GM12878 (cell line): ENCODE results near the gene TRIOBP. TPM values are rescaled to one million over a fixed set of nuclear protein-coding genes. Genes with fewer than 3 reads are reported as not detected.

ENCODE experiments used
- CBX3 ChIP-seq: fragments of 200-600 bp; sonication (generic); IDR thresholded peaks from 2 replicates; pipeline ENCODE4 v1.6.1; 2016; ENCODE audit warnings: low read depth, borderline replicate concordance
- CTCF ChIP-seq, 3 experiments: IDR thresholded peaks in 2 of 3; conservative IDR thresholded peaks in 1 of 3; 2 replicates each; pipeline ENCODE4 v1.5.1; 2011; ENCODE audit warnings: low read depth in 3 of 3, low read length in 3 of 3, mild to moderate bottlenecking in 3 of 3, control low read depth in 2 of 3, moderate library complexity in 2 of 3, inconsistent platforms in 1 of 3, mixed read lengths in 1 of 3; ENCODE audit not compliant: control insufficient read depth in 2 of 3, insufficient read depth in 1 of 3; ENCODE audit errors: extremely low read depth in 1 of 3
- E2F4 ChIP-seq: IDR thresholded peaks from 2 replicates; pipeline ENCODE4 v1.6.1; 2012; ENCODE audit warnings: low read depth, low read length, improper control_type of control experiment
- E4F1 ChIP-seq: fragments of 450-650 bp; IDR thresholded peaks from 2 replicates; pipeline ENCODE4 v1.6.1; 2018; ENCODE audit warnings: borderline replicate concordance, mild to moderate bottlenecking; ENCODE audit not compliant: partially characterized antibody
- EGR1 ChIP-seq, 2 experiments: IDR thresholded peaks; 1 replicate in 1 of 2; 2 replicates in 1 of 2; pipeline ENCODE4 v1.6.1; 2011 to 2012; ENCODE audit warnings: low read depth in 2 of 2, low read length in 2 of 2, borderline replicate concordance in 1 of 2, mild to moderate bottlenecking in 1 of 2, moderate library complexity in 1 of 2
- FOS ChIP-seq: IDR thresholded peaks from 3 replicates; pipeline ENCODE4 v1.6.1; 2011; ENCODE audit warnings: borderline replicate concordance; ENCODE audit not compliant: insufficient read length; ENCODE audit errors: extremely low read depth
- NFYA ChIP-seq: IDR thresholded peaks from 2 replicates; pipeline ENCODE4 v1.6.1; 2011; ENCODE audit warnings: low read depth, mild to moderate bottlenecking, low read length, improper control_type of control experiment, borderline replicate concordance
- PML ChIP-seq: IDR thresholded peaks from 2 replicates; pipeline ENCODE4 v1.6.1; 2012; ENCODE audit warnings: low read length, inconsistent platforms
- RBBP5 ChIP-seq: fragments of 200-600 bp; sonication (generic); conservative IDR thresholded peaks from 2 replicates; pipeline ENCODE4 v1.6.1; 2016
- SKIL ChIP-seq: fragments of 450-650 bp; IDR thresholded peaks from 2 replicates; pipeline ENCODE4 v1.6.1; 2017; ENCODE audit warnings: mild to moderate bottlenecking, low read depth, inconsistent platforms; ENCODE audit not compliant: poor library complexity, severe bottlenecking
- SMC3 ChIP-seq: IDR thresholded peaks from 2 replicates; pipeline ENCODE4 v1.6.1; 2011; ENCODE audit warnings: low read length, improper control_type of control experiment, borderline replicate concordance
- SREBF2 ChIP-seq: IDR thresholded peaks from 2 replicates; pipeline ENCODE4 v1.6.1; 2012; ENCODE audit warnings: mild to moderate bottlenecking, low read length
- SRF ChIP-seq, 2 experiments: IDR thresholded peaks; 2 replicates each; pipeline ENCODE4 v1.6.1; 2011; ENCODE audit warnings: low read depth in 2 of 2, low read length in 2 of 2, mild to moderate bottlenecking in 1 of 2, moderate library complexity in 1 of 2
- TCF3 ChIP-seq: IDR thresholded peaks from 2 replicates; pipeline ENCODE4 v1.6.1; 2012; ENCODE audit warnings: low read depth, mild to moderate bottlenecking, low read length, borderline replicate concordance; ENCODE audit not compliant: insufficient read depth
- TCF7 ChIP-seq: IDR thresholded peaks from 2 replicates; pipeline ENCODE4 v1.6.1; 2014; ENCODE audit warnings: antibody characterized with exemption, borderline replicate concordance
- ZNF687 ChIP-seq: fragments of 450-650 bp; IDR thresholded peaks from 2 replicates; pipeline ENCODE4 v1.6.1; 2017; ENCODE audit warnings: mild to moderate bottlenecking, moderate library complexity
- polyA plus RNA-seq, 11 experiments: library from polyadenylated mRNA; depleted of rRNA in 4 of 11; unstranded in 6 of 11; stranded (reverse) in 5 of 11; fragments of >200 nt; fragmentation: Nextera tagmentation in 4 of 11; fragmentation: Illumina TruSeq in 1 of 11; extraction: Ambion mirVana in 4 of 11; extraction: Trizol in 1 of 11; gene quantifications; 1 replicate in 1 of 11; 2 replicates in 10 of 11; pipeline versions ENCODE4 v1.2.1 to v1.2.3, GENCODE V29; 2011 to 2016; ENCODE audit warnings: inconsistent platforms in 2 of 11, missing spikeins in 2 of 11, low read depth in 1 of 11
- total RNA-seq, 4 experiments: library from RNA; depleted of rRNA in 3 of 4; stranded (reverse); fragments of >200 nt in 3 of 4; fragmentation: Illumina TruSeq in 1 of 4; extraction: Trizol in 1 of 4; gene quantifications; 2 replicates each; pipeline versions ENCODE4 v1.2.1 to v1.2.3, GENCODE V29; 2013 to 2021

Gene TRIOBP
- total and polyA plus RNA-seq, 10 of the 15 experiments (the other 5 are each of a cell fraction or from before 2014, with no cell fraction given), result 0.21 to 23.6 (median 11.9) TPM

- no peak for TF ChIP-seq E4F1
- TF ChIP-seq CTCF (IDR thresholded peaks at IDR 0.05 in 2 of 3, conservative IDR thresholded peaks at IDR 0.05 in 1 of 3; ENCODE audit: control insufficient read depth in 2 of 3, extremely low read depth in 1 of 3, insufficient read depth in 1 of 3, low read depth in 3 of 3, low read length in 3 of 3), result no peak
- TF ChIP-seq RBBP5, result no peak
- no peak for TF ChIP-seq FOS
- peak; percentile 56; the same call in 1 of the 2 replicates for TF ChIP-seq ZNF687
- no peak for TF ChIP-seq TCF7
- TF ChIP-seq E2F4, result no peak
- TF ChIP-seq EGR1 (IDR thresholded peaks at IDR 0.05; ENCODE audit: borderline replicate concordance in 1 of 2, low read depth in 2 of 2, low read length in 2 of 2), result peak in 1 of 2 experiments; percentile 84; a peak in 2 of 3 replicates
- no peak for TF ChIP-seq CBX3
- no peak for TF ChIP-seq NFYA
- TF ChIP-seq SMC3, result no peak
- peak; percentile 60; the same call in 1 of the 2 replicates for TF ChIP-seq TCF3
- TF ChIP-seq PML, result peak; percentile 48; the same call in 1 of the 2 replicates
- no peak for TF ChIP-seq SREBF2
- TF ChIP-seq SKIL, result no peak
- TF ChIP-seq SRF (IDR thresholded peaks at IDR 0.05; ENCODE audit: low read depth in 2 of 2, low read length in 2 of 2), result no peak
Measured at GRCh38 chr22:37676736-37677492, 19.9 kb upstream of the TRIOBP start (continued).
